Peyer's patch (tissue), 4 donors: Measurements from ENCODE around the gene PSG4. TPM values are rescaled to one million over a fixed set of nuclear protein-coding genes. Genes with fewer than 3 reads are reported as not detected.
"Not testable (repeated sequence)": the region's sequence is repeated elsewhere in the genome, so short reads cannot be mapped to it uniquely, and the experiment has no call there.

Experiments
- DNase-seq, 3 donors: peaks; one replicate each; pipeline ENCODE4 v3.0.0-alpha.2; 2017 to 2019
- H3K27ac ChIP-seq, 4 donors: fragments of 200-600 bp; sonication (generic); one replicate each; pipeline ENCODE4 v1.5.1; 2016 to 2019
- H3K27me3 ChIP-seq, 2 donors: fragments of 200-600 bp; sonication (generic); one replicate each; pipeline ENCODE4 v1.5.1; 2019
- H3K36me3 ChIP-seq, 3 donors: fragments of 200-600 bp; sonication (generic); one replicate each; pipeline ENCODE4 v1.5.1; 2016 to 2019
- H3K4me1 ChIP-seq, 4 donors: fragments of 200-600 bp; sonication (generic); one replicate each; pipeline ENCODE4 v1.5.1; 2016 to 2019
- H3K4me3 ChIP-seq, 4 donors: fragments of 200-600 bp; sonication (generic); 1 replicate in 3 of 4; 2 replicates in 1 of 4; pipeline ENCODE4 v1.5.1; 2016 to 2019; ENCODE audit warnings: mild to moderate bottlenecking in 1 of 4
- H3K9me3 ChIP-seq, 4 donors: fragments of 200-600 bp; sonication (generic); one replicate each; pipeline ENCODE4 v1.5.1; 2016 to 2019; ENCODE audit warnings: mild to moderate bottlenecking in 1 of 4
- CTCF ChIP-seq, 6 experiments: fragments of 450-650 bp in 4 of 6; fragments of 200-600 bp in 2 of 6; sonication (generic) in 1 of 6; IDR thresholded peaks; one replicate each; pipeline ENCODE4 v1.5.1; 2017 to 2019; ENCODE audit warnings: antibody characterized with exemption in 6 of 6, mild to moderate bottlenecking in 3 of 6, moderate library complexity in 1 of 6
- POLR2A ChIP-seq, 2 donors: fragments of 450-650 bp; IDR thresholded peaks; one replicate each; pipeline ENCODE4 v1.5.1; 2017; ENCODE audit warnings: antibody characterized with exemption in 2 of 2, mild to moderate bottlenecking in 2 of 2, moderate library complexity in 2 of 2
- total RNA-seq, 4 donors: library from RNA; depleted of rRNA; stranded (reverse); fragments of >200 nt; gene quantifications; one replicate each; pipeline ENCODE4 v1.1.0, GENCODE V29; 2016

PSG4 gene
- total RNA-seq, 4 donors from 2014 or later = not detected

DNA sequence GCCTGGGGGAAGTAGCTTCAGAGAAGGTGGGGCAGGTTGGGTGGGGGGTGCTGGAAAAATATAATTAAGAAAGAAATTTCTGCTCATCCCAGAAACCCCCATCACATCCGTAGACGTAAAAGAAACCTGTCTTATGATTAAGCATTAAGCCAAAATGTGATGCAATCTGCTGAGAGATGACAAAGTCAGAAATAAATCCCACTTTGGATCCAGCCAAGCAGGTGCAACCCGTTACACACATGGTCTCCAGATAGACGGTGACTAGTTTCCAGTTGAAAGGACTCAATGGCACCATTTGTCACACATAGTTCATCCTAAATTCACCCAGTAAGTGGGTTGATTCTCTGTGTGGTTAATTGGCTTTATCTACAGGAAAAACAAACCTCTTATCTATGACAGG, 53.2 kb downstream of the PSG4 start:
- Histone ChIP-seq H3K36me3 (no peaks in the 10 kb centered on the region), H3K4me3 (no peak overlapping the region), H3K27me3 (no peaks in the 10 kb centered on the region), H3K27ac (no peak overlapping the region), H3K4me1 (no peaks in the 10 kb centered on the region), H3K9me3 (peaks cover 0 to 3% (median 0%) of the 10 kb centered on the region in 4 donors)
- TF ChIP-seq POLR2A (IDR thresholded peaks at IDR 0.05) = no peak
- no peak for TF ChIP-seq CTCF (IDR thresholded peaks at IDR 0.05)
- DNase-seq = no peak

DNA sequence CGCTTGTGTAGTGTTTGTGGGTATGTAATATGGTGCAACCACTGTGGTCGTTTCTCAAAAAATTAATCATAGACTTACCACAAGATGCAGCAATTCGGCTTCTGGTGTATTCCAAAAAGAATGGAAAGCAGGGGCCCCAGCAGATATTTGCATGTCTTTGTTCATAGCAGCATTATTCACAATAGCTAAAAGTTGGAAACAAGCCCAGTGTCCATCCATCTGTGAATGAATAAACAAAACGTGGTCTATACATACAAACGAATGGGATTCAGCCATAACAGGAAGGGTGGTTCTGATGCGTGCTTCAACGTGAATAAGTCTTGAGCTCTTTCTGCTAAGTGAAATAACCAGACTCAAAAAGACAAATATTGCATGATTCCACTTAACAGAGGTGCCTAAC, 55.6 kb downstream of the PSG4 start:
- not testable (repeated sequence) for H3K36me3 ChIP-seq, H3K9me3 ChIP-seq, H3K27ac ChIP-seq, H3K4me3 ChIP-seq, H3K27me3 ChIP-seq, DNase-seq, H3K4me1 ChIP-seq

DNA sequence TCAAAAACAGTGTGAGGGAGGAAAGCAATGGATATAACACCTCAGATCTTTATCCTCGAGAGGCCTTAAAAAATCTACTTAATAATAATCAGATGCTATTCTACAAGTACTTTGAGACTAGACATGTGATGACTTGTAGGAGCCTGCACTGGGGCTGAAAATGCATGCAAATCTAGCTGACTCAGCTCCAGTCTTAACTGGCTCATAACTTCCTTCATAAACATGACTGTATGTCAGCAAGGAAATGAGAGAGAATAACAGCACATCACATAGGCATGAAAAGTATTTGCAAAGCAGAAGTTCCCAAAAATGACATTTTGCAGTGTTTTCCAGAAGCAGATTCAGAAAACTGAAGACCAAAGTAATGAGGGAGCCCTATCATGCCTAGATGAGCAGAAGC, 57.2 kb downstream of the PSG4 start:
- Histone ChIP-seq H3K27ac (no peak overlapping the region), H3K27me3 (no peaks in the 10 kb centered on the region), H3K4me3 (no peak overlapping the region), H3K9me3 (no peaks in the 10 kb centered on the region), H3K4me1 (no peaks in the 10 kb centered on the region), H3K36me3 (no peaks in the 10 kb centered on the region)
- TF ChIP-seq CTCF (IDR thresholded peaks at IDR 0.05) (no peak), POLR2A (IDR thresholded peaks at IDR 0.05) (no peak)
- no peak for DNase-seq

Other genes starting within 250 kb of the PSG4 start
- not detected for gene PSG11, start 179.2 kb downstream of the PSG4 start, total RNA-seq
- not detected for gene PSG2, start 122.9 kb downstream of the PSG4 start, total RNA-seq
- not detected for gene PSG5, start 19.1 kb downstream of the PSG4 start, total RNA-seq
- not detected for gene PSG9, start 63.9 kb upstream of the PSG4 start, total RNA-seq
- gene CD177, start 148.0 kb upstream of the PSG4 start, total RNA-seq = not detected
- not detected for gene TEX101, start 209.3 kb upstream of the PSG4 start, total RNA-seq